ENCODE results near the gene ZNF516.
"Not testable (repeated sequence)": the region's sequence is repeated elsewhere in the genome, so short reads cannot be mapped to it uniquely, and the experiment has no call there.

Gene ZNF516, protein sequence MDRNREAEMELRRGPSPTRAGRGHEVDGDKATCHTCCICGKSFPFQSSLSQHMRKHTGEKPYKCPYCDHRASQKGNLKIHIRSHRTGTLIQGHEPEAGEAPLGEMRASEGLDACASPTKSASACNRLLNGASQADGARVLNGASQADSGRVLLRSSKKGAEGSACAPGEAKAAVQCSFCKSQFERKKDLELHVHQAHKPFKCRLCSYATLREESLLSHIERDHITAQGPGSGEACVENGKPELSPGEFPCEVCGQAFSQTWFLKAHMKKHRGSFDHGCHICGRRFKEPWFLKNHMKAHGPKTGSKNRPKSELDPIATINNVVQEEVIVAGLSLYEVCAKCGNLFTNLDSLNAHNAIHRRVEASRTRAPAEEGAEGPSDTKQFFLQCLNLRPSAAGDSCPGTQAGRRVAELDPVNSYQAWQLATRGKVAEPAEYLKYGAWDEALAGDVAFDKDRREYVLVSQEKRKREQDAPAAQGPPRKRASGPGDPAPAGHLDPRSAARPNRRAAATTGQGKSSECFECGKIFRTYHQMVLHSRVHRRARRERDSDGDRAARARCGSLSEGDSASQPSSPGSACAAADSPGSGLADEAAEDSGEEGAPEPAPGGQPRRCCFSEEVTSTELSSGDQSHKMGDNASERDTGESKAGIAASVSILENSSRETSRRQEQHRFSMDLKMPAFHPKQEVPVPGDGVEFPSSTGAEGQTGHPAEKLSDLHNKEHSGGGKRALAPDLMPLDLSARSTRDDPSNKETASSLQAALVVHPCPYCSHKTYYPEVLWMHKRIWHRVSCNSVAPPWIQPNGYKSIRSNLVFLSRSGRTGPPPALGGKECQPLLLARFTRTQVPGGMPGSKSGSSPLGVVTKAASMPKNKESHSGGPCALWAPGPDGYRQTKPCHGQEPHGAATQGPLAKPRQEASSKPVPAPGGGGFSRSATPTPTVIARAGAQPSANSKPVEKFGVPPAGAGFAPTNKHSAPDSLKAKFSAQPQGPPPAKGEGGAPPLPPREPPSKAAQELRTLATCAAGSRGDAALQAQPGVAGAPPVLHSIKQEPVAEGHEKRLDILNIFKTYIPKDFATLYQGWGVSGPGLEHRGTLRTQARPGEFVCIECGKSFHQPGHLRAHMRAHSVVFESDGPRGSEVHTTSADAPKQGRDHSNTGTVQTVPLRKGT

DNA sequence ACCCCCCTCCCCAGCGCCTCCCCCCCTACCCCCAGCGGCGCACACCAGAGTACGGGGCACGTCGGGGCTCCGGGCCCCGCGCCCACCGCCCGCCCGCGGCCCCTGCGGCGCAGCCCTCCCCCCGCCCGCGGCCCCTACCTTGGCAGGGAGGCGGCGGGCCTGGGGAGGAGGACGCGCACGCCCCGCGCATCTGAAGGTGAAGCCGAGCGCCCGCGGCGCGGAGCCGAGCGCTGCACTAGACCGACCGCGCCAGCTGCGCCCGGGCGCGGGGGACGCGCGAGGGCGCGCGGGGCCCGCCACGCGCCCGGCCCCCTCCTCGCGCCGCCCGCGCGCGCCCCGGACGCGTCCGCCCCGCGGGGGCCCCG is at the start of gene ZNF516:
TSS of gene ZNF516 (minus strand) at position 237 of the 365 bp plus-strand sequence. CDS start 52,188 bp downstream, outside the sequence.
- DNase-seq, result peak; percentile 40

DNA sequence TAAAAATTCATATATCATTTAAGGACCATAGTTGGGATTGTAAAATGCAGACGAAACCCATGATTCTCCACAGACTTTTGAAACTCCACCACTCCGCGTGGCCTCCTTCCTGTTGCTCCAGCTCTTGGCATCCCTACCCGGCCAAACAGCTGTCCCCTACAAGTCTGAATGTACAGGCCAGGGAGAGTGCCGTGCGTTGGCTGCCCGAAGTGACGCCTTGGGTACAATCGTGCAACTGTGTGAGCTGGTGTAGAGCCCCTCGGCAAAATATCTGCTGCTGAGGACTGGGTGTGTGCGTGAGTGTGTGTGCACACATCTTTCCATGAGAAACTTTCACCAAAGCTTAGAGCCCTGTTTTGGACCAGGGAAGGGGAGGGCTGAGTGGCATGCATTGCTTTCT is 43.8 kb upstream of the ZNF516 start:
- DNase-seq, result no peak

DNA sequence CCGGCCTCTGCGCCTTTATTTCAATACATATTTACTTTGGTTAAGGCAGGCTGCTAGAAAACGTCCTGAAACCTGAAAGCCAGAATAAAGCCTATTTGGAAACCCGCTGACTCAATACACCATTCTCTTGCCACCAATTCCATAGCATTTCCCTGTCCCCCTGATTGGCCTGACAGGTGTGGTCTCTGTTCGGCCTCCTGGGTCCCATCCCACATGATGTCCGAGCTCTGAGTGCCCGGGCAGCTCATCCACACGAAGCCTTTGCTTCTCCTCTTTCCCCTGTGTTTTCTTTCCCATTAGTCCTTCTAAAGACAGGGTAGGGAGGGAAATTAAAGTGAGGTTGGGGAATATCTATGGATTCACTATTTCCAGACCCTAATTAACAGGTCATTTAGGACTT is 42.6 kb upstream of the ZNF516 start:
- no peak for DNase-seq

DNA sequence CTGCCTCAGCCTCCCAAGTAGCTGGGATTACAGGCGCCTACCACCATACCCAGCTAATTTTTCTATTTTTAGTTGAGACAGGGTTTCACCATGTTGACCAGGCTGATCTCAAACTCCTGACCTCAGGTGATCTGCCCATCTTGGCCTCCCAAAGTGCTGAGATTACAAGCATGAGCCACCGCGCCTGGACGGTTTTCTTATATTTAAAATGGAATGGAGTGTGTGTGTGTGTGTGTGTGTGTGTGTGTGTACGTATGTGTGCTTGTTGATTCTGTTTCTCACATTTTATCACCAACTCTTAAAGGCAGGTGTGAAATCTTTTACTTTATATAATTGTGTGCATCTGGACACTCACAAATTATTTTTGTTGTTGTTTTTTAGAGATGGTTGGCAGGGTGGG is 41.6 kb upstream of the ZNF516 start:
- not testable (repeated sequence) for DNase-seq

DNA sequence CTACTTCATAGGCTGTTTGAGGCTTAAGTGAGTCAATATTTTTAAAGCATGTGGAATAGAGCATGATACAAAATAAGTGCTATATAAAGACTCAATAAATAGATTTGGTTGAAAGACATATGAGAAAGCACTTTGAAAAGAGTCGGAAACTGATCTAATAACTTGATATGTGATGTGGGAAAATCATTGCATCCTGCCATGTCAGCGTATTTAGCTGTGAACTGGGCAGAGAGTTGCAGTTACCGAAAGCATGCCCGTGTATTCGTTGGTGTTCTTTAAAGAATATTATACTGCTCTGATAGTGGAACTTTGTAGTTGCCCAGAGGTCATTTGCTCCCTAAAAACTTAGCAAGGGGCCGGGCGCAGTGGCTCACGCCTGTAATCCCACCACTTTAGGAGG is 37.8 kb upstream of the ZNF516 start:
- no peak for DNase-seq

DNA sequence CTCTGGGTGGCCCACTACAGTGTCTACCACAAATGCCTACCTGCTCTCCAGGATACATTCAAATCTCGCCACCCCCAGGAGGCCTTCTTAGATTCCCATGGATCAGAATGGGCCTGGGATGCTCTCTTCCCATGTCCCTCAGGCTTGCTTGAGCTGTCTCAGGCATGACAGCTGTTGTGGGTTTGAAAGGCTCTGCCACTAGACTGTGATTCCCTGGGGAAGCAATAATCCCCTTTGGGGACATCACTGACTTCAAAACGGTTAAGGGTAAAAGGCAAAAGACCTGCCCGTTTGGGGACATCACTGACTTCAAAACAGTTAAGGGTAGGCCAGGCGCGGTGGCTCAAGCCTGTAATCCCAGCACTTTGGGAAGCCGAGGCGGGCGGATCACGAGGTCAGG is 35.8 kb upstream of the ZNF516 start:
- no peak for DNase-seq

DNA sequence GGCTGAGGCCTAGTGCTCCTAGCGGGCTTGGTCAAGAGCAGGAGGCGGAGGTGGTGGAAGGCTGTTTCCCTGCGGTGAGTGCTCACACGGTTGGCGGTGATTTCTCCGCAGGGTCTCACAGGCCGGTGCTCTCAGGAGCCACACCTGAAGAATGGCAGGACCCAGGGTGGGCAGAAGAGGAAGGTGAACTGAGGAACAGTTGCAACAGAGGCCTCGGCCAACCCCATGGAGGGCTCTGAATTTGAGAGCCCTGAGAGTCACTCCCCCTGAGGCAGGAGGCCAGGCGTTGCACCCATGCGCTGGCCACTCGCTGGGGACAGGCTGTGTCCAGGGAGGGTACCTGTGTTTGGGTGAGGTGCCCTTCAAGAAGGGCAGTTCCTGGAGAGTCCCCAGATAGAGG is 35.3 kb upstream of the ZNF516 start:
- DNase-seq, result no peak

DNA sequence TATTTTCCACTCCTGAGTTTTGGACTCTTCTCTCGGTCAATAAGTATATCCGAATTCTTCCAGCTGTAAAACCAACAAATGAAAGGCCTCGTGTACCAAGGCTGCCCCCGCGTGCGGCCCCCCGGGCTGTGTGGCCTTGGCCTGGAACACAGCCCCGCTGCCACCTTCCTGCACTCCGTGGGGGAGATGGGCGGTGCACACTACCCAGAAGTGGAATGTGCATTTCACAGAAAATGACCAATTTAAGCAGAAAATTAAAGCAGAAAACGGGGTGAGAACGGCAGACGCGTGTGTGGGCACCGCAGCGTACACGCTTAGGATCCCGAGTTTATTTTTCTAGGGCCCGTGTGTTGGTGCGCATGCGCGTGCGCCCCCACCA is 34.4 kb upstream of the ZNF516 start:
- no peak for DNase-seq

DNA sequence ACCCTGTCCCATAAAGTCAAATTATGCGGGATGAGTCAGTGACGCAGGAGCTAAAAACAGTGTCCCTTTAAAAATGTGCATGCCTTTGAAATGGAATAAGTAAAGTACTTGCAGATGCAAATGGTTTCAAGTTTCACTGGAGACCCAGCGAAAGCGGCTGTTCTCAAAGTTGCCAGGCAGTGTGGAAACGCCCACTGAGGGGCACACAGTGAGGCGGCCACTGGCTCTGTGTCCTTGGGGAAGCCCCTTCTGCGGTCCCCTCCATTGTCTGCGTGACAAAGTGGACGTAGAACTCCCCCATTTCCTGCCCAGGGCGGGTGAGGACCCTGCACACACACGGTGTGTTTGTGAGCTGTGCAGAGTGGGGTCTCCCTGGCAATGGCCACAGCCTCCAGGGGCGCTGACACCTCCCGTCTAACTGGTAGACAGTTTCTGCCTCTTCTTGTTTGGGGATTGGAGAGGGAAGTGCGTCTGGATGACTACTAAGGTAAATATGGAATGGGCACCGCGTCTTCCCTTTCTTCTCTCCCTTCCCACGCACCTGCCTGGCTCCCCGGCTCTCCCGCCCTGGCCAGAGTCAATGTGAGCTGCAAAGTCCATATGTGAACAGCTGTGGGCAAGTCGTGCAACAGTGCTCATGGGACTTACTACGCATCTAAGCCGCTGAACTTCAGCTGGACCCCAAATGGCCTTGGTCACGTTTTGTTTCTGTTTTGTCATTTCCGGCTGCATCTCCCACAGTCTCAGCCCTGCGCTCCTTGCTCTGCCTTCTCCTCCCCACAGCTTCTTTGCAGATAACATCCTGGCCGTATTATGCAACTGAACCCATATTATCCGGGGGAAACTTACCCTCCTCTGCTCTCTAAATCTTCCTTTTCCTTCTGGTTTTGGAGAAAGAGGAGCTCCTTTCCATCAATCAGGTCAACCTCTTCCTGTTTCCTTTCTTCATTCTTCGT is 33.7 kb upstream of the ZNF516 start:
- no peak for DNase-seq

DNA sequence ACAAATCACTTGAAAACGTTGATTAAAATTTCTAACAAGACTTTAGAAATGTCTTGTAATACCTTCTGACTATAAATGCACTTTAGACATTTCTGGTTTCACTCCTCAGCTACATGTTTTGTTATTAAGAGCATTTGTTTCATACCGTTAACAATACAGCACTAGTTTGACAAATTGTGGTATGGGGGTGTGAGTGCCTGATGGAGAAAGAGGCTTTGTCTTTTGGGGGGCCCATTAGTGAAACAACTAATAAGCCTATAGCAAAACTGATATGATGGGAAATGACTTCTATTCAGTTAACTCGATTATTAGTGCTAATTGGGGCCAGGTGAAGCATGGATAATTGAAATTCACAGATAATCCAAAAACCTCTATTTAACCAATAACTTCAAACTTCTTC is 30.9 kb upstream of the ZNF516 start:
- DNase-seq, result no peak

DNA sequence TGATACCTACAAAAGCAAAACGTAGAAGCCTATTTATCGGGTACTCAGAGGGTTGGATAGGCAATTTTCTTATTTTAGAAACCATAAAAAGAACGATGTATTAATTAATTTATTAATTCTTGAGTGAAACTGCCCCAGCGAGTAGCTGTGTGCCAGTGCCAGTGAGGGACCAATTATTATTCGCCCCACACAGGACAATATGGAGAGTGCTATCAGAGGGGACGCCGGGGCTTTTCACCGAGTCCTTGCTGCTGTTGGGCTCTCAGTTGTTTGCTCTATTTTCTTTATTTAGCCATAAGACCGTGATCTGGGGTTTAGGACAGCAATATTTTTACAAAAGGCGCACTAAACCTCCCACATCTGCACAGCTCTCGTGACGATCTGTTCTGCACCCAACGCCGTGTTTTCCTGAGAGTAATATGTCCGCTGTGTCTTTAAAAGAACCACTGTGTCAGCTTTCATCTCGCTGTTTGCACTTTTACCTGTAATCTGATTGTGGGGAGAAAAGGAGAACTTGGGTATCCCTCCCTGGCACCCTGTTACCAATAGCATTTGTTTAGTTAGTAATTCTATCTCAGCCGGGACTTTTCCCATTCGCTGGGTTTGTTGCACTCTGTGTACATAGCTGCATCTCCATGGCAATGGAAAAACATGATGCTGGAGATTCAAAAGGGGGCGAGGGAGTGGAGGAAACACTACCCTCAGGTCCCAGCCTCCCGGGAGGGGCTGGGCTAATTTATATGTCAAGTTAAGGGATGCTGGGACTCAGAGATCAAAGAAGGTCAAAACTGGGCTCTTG is 30.1 kb upstream of the ZNF516 start:
- DNase-seq, result no peak

DNA sequence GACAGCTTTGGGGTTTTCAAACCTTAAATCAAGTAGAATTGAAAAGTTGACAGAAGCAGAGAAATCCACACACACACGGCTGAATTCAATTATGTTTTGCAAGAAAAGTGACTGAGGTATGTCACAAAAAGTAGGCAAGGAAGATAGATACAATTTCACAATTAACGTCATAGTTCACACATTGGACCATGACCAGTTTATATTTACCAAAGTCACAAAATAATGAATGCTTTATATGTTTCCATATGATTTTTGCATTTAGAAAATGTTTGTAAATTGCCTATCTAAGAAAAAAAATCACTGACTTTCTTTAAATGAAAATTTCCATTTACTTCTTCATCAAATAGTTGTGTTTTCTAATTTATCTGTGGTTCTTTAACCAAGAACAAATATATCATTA is 29.4 kb upstream of the ZNF516 start:
- no peak for DNase-seq

DNA sequence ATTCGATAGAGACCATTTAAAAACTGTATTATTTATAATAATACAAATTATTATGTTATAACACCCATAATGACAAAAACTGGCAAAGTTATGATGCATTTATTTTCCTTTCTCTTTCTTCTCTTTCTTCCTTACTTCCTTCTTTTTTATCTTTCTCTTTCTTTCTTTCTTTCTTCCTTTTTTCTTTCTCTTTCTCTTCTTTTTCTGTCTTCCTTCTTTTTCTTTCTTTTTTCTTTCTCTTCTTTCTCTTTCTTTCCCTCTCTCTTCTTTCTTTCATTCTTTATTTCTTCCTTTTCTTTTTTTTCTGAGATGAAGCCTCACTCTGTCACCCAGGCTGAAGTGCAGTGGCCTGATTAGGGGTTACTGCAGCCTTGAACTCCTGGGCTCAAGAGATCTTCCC is 27.5 kb upstream of the ZNF516 start:
- no peak for DNase-seq

DNA sequence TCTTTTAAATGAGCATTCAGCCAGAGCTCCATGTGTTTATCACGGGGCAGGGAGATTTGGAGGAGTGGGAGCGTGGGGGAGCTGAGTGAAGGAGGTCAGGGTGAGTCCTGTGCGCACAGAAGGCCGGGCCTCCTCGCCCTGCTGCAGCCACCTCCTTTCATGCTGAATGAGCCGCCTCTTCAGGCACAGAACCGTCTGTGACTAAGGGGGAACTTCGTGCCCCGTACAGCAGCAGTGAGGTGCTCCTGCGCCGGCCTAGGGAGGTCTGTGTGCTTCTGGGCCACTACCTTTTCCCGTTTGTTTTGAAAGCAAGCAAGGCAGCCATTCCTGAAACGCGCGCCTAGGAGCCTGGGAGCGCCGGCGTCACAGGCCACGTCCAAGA is 27.1 kb upstream of the ZNF516 start:
- no peak for DNase-seq

DNA sequence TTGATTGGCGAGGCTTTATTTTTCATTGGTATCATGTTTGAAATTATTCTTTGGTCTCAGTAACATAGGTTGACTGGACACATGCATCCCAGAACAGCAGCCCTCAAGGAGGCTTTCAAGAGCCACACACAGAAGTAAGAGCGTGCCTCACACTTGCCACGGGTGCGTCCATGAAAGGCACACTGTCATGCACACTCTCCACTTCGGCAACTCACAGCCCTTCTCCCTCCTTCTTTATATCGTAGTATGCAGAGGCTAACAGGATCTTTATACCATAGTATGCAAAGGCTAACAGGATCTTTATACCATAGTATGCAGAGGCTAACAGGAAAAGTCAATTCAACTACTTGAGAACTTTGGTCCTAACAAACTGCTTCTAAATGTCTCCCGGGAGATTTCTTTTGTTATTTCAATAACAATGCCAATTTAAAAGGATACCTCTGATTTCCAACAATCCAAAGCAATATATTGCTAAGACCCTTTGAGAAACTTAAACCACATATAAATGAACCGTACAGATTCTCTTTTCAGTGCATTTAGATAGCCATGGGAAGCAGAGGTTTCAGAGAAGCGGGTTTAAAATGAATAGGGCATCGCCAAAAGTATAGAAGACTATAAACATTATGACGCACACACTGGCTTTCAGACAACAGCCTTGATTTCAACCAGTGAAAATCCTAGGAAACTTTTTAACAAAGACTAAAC is 26.5 kb upstream of the ZNF516 start:
- no peak for DNase-seq

DNA sequence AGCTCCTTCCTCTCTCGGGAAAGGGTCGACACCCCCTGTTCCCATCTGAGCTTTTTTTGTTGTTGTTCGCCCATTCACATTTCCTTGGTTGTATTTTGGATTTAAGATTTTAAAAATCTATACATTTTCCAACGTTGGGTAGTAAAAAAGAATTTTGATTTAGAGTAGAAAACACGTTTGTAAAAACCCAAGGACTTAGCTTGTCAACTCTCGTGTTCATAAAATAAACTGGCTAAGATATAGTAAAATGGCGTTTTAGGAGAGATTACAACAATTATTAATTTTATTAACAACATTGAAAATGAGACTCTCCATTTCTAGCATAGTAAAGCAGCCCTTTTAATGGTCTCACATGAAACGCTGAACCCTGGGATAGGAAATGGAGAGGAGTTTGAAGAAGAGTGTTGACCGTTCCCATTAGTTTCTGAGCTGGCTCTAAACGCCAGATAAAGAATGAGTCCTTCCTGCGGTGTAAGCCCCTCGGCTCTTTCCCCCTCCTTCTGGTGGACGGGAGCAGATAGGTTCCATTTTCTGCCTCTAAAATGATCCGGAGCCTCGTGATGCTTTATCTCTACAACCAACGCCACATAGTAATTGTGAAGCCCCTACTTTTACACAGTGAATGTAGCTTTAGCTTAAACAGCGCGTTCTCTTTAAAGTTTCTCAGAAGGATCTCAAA is 24.0 kb upstream of the ZNF516 start:
- no peak for DNase-seq

DNA sequence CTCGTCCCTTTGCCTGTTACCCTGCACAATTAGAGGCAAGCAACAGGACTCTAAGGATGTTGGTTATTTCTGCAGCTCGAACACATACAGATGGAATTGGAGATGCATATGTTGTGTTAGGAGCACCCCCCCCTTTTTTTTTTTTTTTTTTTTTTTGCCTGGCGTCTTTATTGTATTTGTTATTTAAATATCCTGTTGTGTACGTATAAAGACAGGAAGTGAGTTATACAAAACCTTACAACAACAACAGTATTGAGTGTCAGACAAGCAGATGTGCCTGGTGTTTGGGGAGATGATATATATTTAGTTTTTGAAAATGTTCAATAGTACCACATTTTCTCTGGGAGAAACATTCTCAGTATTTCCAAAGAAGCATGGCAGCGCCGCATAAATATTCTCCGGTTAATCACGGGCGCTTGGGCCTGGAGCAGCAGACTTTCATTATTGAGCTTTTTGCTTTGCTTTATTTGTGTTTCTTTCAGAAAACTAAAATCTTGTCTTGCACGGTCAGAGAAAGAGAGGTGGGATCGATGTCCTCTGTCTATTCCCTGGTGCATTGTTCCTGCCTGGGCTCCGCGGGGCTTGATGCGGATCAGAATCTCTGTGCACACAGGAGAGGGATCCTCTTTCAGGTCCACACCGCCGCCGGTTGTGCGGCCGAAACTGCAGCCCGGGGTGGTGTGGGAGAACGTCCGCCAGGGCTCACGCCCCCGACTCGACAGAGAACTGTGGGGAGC is 23.2 kb upstream of the ZNF516 start:
- DNase-seq, result peak; percentile 18

DNA sequence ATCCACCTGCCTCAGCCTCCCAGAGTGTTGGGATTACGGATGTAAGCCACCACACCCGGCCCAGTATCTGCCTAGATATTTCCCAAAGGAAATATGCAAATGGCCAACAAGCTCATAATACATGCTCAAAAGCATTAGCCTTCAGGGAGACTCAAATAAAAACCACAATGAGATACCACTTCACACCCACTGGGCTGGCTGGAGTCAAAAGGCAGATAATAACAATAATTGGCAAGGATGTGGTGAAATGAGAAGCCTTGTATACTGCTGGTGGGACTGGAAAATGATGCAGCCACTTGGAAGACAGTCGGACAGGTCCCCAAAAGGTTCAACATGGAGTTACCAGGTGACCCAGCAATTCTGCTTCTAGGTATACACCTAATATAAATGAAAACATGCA is 20.5 kb upstream of the ZNF516 start:
- DNase-seq, result no peak

DNA sequence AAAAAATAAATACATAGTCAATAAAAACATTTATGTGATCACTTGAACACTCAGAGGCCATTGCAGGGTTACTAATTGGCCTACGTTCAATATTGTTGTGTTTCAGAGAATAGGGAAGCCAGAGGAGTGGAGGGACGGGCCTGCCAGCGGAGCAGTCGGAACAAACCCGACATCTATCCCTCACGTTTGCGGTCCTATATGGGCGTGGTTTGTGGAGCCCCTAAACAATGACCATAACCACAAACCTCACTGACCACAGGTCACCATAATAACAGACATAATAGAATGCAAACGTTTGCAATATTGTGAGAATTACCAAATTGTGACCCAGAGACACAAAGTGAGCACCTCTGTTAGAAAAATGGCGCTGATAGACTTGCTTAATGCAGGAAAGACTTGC is 19.5 kb upstream of the ZNF516 start:
- no peak for DNase-seq

Data from CD4-positive, alpha-beta T cell treated with Interleukin-17A for 4 hours (primary cell).